DND-41 (cell line): ENCODE results near the gene ENTPD5.

ENCODE experiments used
- EZH2 ChIP-seq: IDR thresholded peaks from 3 replicates; pipeline ENCODE4 v1.6.1; 2012; ENCODE audit warnings: borderline replicate concordance, low read depth, mild to moderate bottlenecking, moderate library complexity, low read length, inconsistent platforms; ENCODE audit not compliant: severe bottlenecking
- TF ChIP-seq, protein P1 (sequence below): IDR thresholded peaks from 2 replicates; pipeline ENCODE4 v1.5.1; 2012; ENCODE audit warnings: borderline replicate concordance, low read length, moderate library complexity, mild to moderate bottlenecking; ENCODE audit not compliant: poor library complexity, severe bottlenecking; ENCODE audit errors: extremely low read depth

DNA sequence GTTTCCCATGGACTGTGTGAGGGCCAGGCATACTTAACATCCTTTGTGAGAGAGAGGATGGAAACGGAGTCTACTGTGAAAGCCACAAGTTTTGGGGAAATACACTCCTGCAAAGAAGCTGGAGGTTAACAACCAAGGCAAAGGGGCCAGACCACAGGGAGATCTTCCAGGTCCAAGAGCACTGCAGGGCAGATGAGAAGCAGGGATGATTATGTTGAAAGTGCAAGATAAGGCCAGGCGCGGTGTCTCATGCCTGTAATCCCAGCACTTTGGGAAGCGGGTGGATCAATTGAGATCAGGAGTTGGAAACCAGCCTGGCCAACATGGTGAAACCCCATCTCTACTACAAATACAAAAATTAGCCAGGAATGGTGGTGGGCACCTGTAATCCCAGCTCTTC, 53.9 kb downstream of the ENTPD5 start:
- TF ChIP-seq, protein P1, sequence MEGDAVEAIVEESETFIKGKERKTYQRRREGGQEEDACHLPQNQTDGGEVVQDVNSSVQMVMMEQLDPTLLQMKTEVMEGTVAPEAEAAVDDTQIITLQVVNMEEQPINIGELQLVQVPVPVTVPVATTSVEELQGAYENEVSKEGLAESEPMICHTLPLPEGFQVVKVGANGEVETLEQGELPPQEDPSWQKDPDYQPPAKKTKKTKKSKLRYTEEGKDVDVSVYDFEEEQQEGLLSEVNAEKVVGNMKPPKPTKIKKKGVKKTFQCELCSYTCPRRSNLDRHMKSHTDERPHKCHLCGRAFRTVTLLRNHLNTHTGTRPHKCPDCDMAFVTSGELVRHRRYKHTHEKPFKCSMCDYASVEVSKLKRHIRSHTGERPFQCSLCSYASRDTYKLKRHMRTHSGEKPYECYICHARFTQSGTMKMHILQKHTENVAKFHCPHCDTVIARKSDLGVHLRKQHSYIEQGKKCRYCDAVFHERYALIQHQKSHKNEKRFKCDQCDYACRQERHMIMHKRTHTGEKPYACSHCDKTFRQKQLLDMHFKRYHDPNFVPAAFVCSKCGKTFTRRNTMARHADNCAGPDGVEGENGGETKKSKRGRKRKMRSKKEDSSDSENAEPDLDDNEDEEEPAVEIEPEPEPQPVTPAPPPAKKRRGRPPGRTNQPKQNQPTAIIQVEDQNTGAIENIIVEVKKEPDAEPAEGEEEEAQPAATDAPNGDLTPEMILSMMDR, result no peak
- TF ChIP-seq EZH2, result no peak
